ENCODE data around the gene SHTN1. TPM values are rescaled to one million over a fixed set of nuclear protein-coding genes. Genes with fewer than 3 reads are reported as not detected.

SHTN1 gene
- total RNA-seq, 1 donor from 2014 or later = 18.2 TPM

- Mint-ChIP-seq H3K4me1 (ENCODE audit: unreplicated experiment) (peaks cover 7% of the 10 kb centered on the region), H3K36me3 (peaks cover 16% of the 10 kb centered on the region), H3K27ac (no peak overlapping the region), H3K27me3 (no peaks in the 10 kb centered on the region), H3K9me3 (no peaks in the 10 kb centered on the region), H3K4me3 (no peak overlapping the region)
- TF ChIP-seq CTCF (conservative IDR thresholded peaks at IDR 0.05) = no peak
- DNase-seq (ENCODE audit: extremely low spot score, unreplicated experiment) = no peak
These were observed 91.3 kb downstream of the SHTN1 start for GRCh38 chr10:116913695-116914094.

- Mint-ChIP-seq H3K27ac (no peak overlapping the region), H3K4me1 (ENCODE audit: unreplicated experiment) (peaks cover 13% of the 10 kb centered on the region), H3K9me3 (no peaks in the 10 kb centered on the region), H3K27me3 (no peaks in the 10 kb centered on the region), H3K36me3 (peaks cover 13% of the 10 kb centered on the region), H3K4me3 (no peak overlapping the region)
- no peak for TF ChIP-seq CTCF (conservative IDR thresholded peaks at IDR 0.05)
- DNase-seq (ENCODE audit: extremely low spot score, unreplicated experiment) = no peak
These were observed 92.8 kb downstream of the SHTN1 start for GRCh38 chr10:116912162-116912561.

GRCh38 chr10:116910910-116911309 lies 94.1 kb downstream of the SHTN1 start:
- H3K9me3 Mint-ChIP-seq = no peaks in the 10 kb centered on the region
- no peaks in the 10 kb centered on the region for H3K27me3 Mint-ChIP-seq
- TF ChIP-seq CTCF (conservative IDR thresholded peaks at IDR 0.05) = no peak
- H3K4me3 Mint-ChIP-seq = no peak overlapping the region
- no peak overlapping the region for H3K27ac Mint-ChIP-seq
- H3K4me1 Mint-ChIP-seq (ENCODE audit: unreplicated experiment) = peaks cover 16% of the 10 kb centered on the region
- DNase-seq (ENCODE audit: extremely low spot score, unreplicated experiment) = no peak
- peaks cover 13% of the 10 kb centered on the region for H3K36me3 Mint-ChIP-seq

- H3K27me3 Mint-ChIP-seq = no peaks in the 10 kb centered on the region
These were observed 95.7 kb downstream of the SHTN1 start for GRCh38 chr10:116909307-116909706.

GRCh38 chr10:116907245-116907987 lies 97.6 kb downstream of the SHTN1 start:
- H3K27ac Mint-ChIP-seq = no peak overlapping the region
- H3K36me3 Mint-ChIP-seq = peaks cover 4% of the 10 kb centered on the region

More at GRCh38 chr10:116909307-116909706, 95.7 kb downstream of the SHTN1 start:
- peaks cover 5% of the 10 kb centered on the region for H3K36me3 Mint-ChIP-seq
- TF ChIP-seq CTCF (conservative IDR thresholded peaks at IDR 0.05) = no peak
- no peak for DNase-seq (ENCODE audit: extremely low spot score, unreplicated experiment)
- H3K9me3 Mint-ChIP-seq = no peaks in the 10 kb centered on the region
- H3K4me3 Mint-ChIP-seq = no peak overlapping the region
- no peak overlapping the region for H3K27ac Mint-ChIP-seq
- peaks cover 16% of the 10 kb centered on the region for H3K4me1 Mint-ChIP-seq (ENCODE audit: unreplicated experiment)

More at GRCh38 chr10:116907245-116907987, 97.6 kb downstream of the SHTN1 start:
- Mint-ChIP-seq H3K4me3 (no peak overlapping the region), H3K4me1 (ENCODE audit: unreplicated experiment) (peaks cover 16% of the 10 kb centered on the region), H3K9me3 (no peaks in the 10 kb centered on the region), H3K27me3 (no peaks in the 10 kb centered on the region)
- no peak for TF ChIP-seq CTCF (conservative IDR thresholded peaks at IDR 0.05)
- no peak for DNase-seq (ENCODE audit: extremely low spot score, unreplicated experiment)
